Right lobe of liver (tissue), 6 donors: ENCODE data around the gene SYCP2. TPM values are rescaled to one million over a fixed set of nuclear protein-coding genes. Genes with fewer than 3 reads are reported as not detected.

Experiments
- ATAC-seq, 4 donors: fragments of 200-7000 bp; cut with Tn5 transposase; one replicate each; pipeline ENCODE4 v1.9.1; 2020; ENCODE audit warnings: mild to moderate bottlenecking in 4 of 4, moderate library complexity in 4 of 4
- DNase-seq, 3 donors: peaks; one replicate each; pipeline ENCODE4 v3.0.0-alpha.2; 2020
- H3K27ac ChIP-seq, 3 donors: fragments of 200-600 bp; one replicate each; pipeline ENCODE4 v1.8.0; 2022
- H3K27me3 ChIP-seq, 2 donors: fragments of 200-600 bp; one replicate each; pipeline ENCODE4 v1.8.0; 2022
- H3K36me3 ChIP-seq, 4 donors: fragments of 200-600 bp; sonication (generic) in 1 of 4; one replicate each; pipeline versions ENCODE4 v1.5.1 to v1.8.0; 2017 to 2022; ENCODE audit warnings: control low read depth in 1 of 4
- H3K4me1 ChIP-seq, 4 donors: fragments of 200-600 bp; sonication (generic) in 1 of 4; one replicate each; pipeline versions ENCODE4 v1.5.1 to v1.8.0; 2017 to 2022; ENCODE audit warnings: control low read depth in 1 of 4
- H3K4me3 ChIP-seq, 3 donors: fragments of 200-600 bp; one replicate each; pipeline ENCODE4 v1.8.0; 2022
- H3K9me3 ChIP-seq, 4 donors: fragments of 200-600 bp; sonication (generic) in 1 of 4; one replicate each; pipeline versions ENCODE4 v1.5.1 to v1.8.0; 2017 to 2022; ENCODE audit warnings: control low read depth in 1 of 4
- CTCF ChIP-seq, 4 donors: fragments of 200-600 bp in 3 of 4; fragments of 450-650 bp in 1 of 4; IDR thresholded peaks; one replicate each; pipeline versions ENCODE4 v1.5.1 to v1.8.0; 2016 to 2022; ENCODE audit warnings: antibody characterized with exemption in 4 of 4, mild to moderate bottlenecking in 2 of 4
- POLR2A ChIP-seq: fragments of 450-650 bp; IDR thresholded peaks from one replicate; pipeline ENCODE4 v1.6.1; 2017; ENCODE audit warnings: antibody characterized with exemption, mild to moderate bottlenecking
- WGBS: methylation state at CpG from one replicate; pipeline ENCODE4 v1.1.6; 2018; ENCODE audit warnings: low coverage, low lambda C conversion rate; ENCODE audit not compliant: insufficient coverage; ENCODE audit errors: missing lambda C conversion rate; 5-methylcytosine and 5-hydroxymethylcytosine counted together
- intact Hi-C, 2 donors: fragments of 100-400 bp; cut with DNase I; formaldehyde crosslinking; loops; one replicate each; pipeline versions ENCODE4 v1.11.2 to v1.14.1; 2022
- total RNA-seq, 6 experiments: library from RNA; depleted of rRNA in 2 of 6; stranded (reverse); fragments of >200 nt in 2 of 6; fragmentation: NEBNext Ultra II Directional in 3 of 6; extraction: Animal tissue kit (Norgen Biotek cat#: 25700) in 3 of 6; gene quantifications; one replicate each; pipeline versions ENCODE4 v1.1.0 to v1.2.4, GENCODE V29; 2016 to 2023
- donor health status: DM: no; HTN: yes; CAD: no.
- donor health status: DM: no; HTN: no; CAD: no.
- donor health status: DM: no; HTN: no; CAD: no.
- donor health status: DM: no; HTN: yes; CAD: no.
- donor health status: DM: no; HTN: yes; CAD: no.

SYCP2 gene
- total RNA-seq, 6 experiments from 2014 or later, result 0.18 to 0.95 (median 0.63) TPM

- WGBS, result 2% methylated on average over 4 of the region's 4 CpGs
- Histone ChIP-seq H3K27ac (peak overlapping the region; percentile 61 to 84 (median 80)), H3K36me3 (peaks cover 0 to 19% (median 3%) of the 10 kb centered on the region in 4 donors), H3K27me3 (no peaks in the 10 kb centered on the region), H3K9me3 (no peaks in the 10 kb centered on the region), H3K4me1 (peaks cover 0 to 18% (median 0%) of the 10 kb centered on the region in 4 donors), H3K4me3 (peak overlapping the region; percentile 56 to 63 (median 57))
- DNase-seq, result no peak
- intact Hi-C loops, result no loop called here
- no peak for TF ChIP-seq CTCF (IDR thresholded peaks at IDR 0.05)
- TF ChIP-seq POLR2A, result no peak
- no peak for ATAC-seq
Measured at GRCh38 chr20:59940956-59941294, 7.5 kb upstream of the SYCP2 start.

GRCh38 chr20:59940129-59940955, 6.9 kb upstream of the SYCP2 start, which contains the start of the genes FAM217B and PPP1R3D:
TSS of gene FAM217B (plus strand) at chr20:59940389. CDS start at chr20:59943944, 3,555 bp downstream.
TSS of gene PPP1R3D (minus strand) at chr20:59940305. CDS start at chr20:59939931, 374 bp downstream.
- Histone ChIP-seq H3K27ac (peak within 1 kb of the TSS; percentile 61 to 84 (median 80)), H3K36me3 (peaks cover 0 to 19% (median 3%) of the 10 kb centered on the region in 4 donors), H3K9me3 (no peaks in the 10 kb centered on the region), H3K4me1 (peaks cover 0 to 18% (median 0%) of the 10 kb centered on the region in 4 donors), H3K4me3 (peak within 1 kb of the TSS; percentile 56 to 63 (median 57)), H3K27me3 (no peaks in the 10 kb centered on the region)
- DNase-seq, result peak; percentile 93 to 96 (median 95)
- TF ChIP-seq CTCF (IDR thresholded peaks at IDR 0.05) (peak in 3 of 4 donors; percentile 13 to 37 (median 13)), POLR2A (peak; percentile 77)
- intact Hi-C loops, result no loop called here
- 0% methylated on average over 19 of the region's 57 CpGs for WGBS
- peak; percentile 96 to 98 (median 97) for ATAC-seq

GRCh38 chr20:59939879-59940128, 6.4 kb upstream of the SYCP2 start:
- peaks cover 0 to 18% (median 0%) of the 10 kb centered on the region in 4 donors for H3K4me1 ChIP-seq
- no CpG with 5 or more reads among the region's 24 CpGs for WGBS
- intact Hi-C loops, result no loop called here
- H3K9me3 ChIP-seq, result no peaks in the 10 kb centered on the region
- peak overlapping the region; percentile 48 to 84 (median 80) for H3K27ac ChIP-seq
- ATAC-seq (peak; percentile 13 to 28 (median 22)), DNase-seq (peak; percentile 44 to 69 (median 52))
- H3K36me3 ChIP-seq, result peaks cover 0 to 16% (median 3%) of the 10 kb centered on the region in 4 donors
- H3K4me3 ChIP-seq, result peak overlapping the region; percentile 56 to 63 (median 57)
- H3K27me3 ChIP-seq, result no peaks in the 10 kb centered on the region
- TF ChIP-seq POLR2A, result no peak
- TF ChIP-seq CTCF (IDR thresholded peaks at IDR 0.05), result no peak

- 85% methylated on average over 5 of the region's 104 CpGs for WGBS
- H3K4me3 ChIP-seq, result peak overlapping the region; percentile 56 to 63 (median 57)
- H3K4me1 ChIP-seq, result peaks cover 0 to 18% (median 0%) of the 10 kb centered on the region in 4 donors
- H3K27me3 ChIP-seq, result no peaks in the 10 kb centered on the region
- H3K27ac ChIP-seq, result peak overlapping the region; percentile 48 to 84 (median 80)
- TF ChIP-seq POLR2A, result no peak
- ATAC-seq, result no peak
- H3K9me3 ChIP-seq, result no peaks in the 10 kb centered on the region
- peaks cover 0 to 11% (median 3%) of the 10 kb centered on the region in 4 donors for H3K36me3 ChIP-seq
- peak in 2 of 3 donors; percentile 51 to 62 for DNase-seq
- intact Hi-C loops, result no loop called here
Measured at GRCh38 chr20:59939052-59939878, 5.8 kb upstream of the SYCP2 start.
